ENCODE measurements around the gene CRADD. TPM values are rescaled to one million over a fixed set of nuclear protein-coding genes. Genes with fewer than 3 reads are reported as not detected.
"Not testable (repeated sequence)": the region's sequence is repeated elsewhere in the genome, so short reads cannot be mapped to it uniquely, and the experiment has no call there.

Gene CRADD
- total RNA-seq, 1 experiment from 2014 or later = 23.8 TPM

DNA sequence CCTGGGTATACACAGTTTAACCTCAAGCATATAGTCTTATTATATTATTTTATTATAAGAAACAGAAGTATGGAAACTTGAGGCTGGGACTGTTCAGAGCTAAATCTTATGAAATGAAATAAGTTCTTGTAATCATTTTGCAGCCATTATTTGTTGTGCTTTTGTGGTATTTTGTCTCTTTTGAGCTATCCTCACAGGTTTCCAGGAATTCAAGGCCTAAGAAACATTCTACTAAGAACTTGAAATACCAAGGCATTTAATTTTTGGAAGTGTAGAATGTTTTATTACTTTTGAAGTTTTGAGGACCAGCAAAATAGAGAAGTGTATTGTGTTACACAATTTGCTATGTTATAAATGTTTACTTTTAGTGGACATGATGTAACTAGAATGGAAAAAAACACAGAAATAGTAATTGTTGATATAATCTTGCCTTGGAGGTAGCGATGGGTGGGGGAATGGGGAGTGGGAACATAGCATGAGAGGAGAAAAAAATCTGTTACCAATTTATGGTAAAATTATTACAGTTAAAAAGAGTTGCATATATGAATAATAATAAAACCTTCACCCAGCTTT lies 81.7 kb downstream of the CRADD start:
- no peak for DNase-seq (ENCODE audit: low spot score)

DNA sequence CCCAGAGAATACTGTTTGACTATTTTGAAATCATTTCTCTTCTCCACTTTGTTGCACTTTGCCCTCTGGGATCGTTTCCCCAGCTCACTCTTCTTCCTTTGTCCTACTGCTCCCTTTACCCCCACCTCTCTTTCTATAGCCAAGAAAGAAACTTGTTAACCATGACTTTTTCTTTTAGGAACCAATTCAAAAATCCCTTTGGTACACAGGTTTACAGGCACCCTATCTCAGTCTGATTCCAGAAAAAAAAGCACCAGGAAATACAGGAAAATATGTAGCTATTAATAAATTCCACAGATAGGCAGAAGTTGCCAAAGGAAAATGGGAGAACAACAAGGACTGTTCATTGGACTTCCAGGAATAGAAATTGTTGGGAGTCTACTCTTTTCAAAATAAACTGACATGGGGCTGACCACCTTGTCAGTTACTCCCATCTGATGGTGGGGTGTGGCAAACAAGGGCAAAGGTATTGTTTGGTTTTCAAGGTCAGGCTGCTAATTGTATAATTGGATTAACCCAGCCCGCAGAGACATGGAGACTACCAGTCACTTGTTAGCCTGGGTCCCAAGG lies 82.4 kb downstream of the CRADD start:
- no peak for DNase-seq (ENCODE audit: low spot score)

DNA sequence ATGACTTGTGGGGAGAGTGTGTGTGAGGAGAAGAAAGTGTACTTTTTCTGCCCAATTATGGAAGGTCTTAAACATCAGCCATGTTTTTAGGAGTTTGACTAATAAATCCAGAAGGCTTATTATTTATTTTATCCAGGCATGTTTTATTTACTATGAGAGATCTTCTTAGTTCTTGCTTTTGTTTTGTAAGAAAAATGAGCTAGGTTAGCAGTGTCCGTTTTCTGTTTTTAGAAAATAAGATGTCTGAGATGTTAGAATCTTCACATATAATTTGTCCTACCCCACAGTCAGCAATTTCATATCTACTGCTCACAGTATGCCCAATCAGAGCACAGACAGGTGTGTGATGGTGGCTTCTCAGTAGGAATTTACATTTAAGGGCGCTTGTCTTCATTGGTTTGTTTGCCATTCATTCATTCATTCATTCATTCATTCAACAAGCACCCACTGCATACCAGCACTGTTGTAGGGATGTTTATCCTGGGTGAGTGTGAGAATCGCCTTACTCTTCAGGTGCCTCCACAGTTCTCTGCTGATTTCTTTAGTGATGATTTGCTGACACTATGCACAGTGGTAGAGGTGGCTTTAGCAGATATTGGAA lies 83.2 kb downstream of the CRADD start:
- no peak for DNase-seq (ENCODE audit: low spot score)

DNA sequence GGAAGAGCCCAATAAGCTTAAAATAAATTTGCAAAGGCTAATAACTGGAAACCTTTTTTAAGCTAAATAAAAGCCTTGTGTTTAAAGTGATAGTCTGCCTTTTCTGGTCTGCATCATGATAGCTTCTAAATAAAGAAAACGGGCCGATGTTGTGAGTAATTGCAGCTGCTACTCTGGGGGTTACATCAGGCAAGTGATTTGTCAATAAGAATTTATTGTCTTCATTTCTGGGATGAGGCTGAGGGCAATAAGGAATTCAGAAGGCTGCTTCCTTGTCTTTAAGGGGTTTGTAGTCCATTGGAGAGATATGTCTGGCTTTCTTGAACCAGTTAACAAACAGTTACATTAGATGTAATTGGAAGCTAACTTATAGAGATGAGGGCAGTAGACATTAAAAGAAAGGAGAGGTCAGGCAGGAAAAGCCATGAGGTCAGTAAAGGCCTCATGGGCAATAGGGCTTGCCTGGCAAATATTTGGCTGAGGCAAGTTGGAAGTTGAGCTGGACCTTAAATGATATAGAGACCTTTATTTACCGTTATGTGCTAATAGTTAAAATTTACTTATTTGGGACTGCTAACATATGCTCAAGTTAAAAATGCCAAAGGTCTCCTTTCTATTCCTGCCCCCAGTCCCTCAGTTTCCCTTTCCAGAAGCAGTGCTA lies 85.0 kb downstream of the CRADD start:
- DNase-seq (ENCODE audit: low spot score) = no peak

DNA sequence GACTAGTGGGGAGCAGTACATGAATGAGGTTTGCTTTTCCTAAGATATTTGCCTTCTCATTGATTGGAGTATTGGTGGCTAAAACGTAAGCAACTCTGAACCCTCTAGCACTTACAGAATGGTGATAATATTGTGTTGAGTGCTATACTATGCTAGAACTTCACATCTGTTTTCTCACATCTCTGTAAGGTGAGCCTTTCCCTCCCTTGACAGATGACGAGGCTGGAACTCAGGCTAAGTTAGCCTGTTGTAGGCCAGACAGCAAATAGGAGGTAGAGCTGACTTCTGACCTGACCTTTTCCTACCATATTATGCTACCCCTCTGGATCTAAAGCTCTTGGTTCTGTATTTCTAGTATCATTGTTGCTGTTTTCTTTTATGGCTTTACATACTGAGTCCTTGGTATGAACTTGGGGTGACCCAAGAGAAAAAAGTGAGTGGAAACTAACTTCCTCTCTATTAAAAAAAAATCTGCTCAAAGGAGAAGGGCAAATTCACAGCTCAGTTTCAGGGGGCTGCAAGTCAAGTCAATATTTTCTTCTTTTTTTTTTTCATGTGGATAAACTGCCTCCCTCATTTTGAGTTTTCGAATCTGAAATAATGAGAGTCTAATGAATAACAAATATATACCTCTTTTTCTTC lies 85.9 kb downstream of the CRADD start:
- no peak for DNase-seq (ENCODE audit: low spot score)

DNA sequence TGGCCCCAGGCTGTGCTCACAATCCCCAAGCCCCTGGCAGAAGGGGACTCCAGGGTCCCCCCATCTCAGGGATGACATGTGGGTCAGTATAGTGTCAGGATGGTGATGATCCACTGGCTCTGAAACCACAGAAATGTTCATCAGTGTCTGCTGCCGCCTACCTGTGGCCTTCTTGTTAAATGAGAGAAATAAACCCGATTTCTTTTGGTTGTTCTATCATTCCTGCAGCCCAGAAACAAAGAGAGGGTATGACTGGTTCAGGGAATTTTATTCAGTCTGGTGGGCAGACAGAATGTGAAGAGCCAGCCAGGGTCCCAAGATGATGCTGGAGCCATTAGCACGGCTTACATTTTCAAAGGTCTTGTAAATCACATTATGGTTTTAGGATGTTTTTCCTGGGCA lies 86.6 kb downstream of the CRADD start:
- no peak for DNase-seq (ENCODE audit: low spot score)

GRCh38 chr12:93766371-93766770 lies 89.2 kb downstream of the CRADD start:
- DNase-seq (ENCODE audit: low spot score) = no peak

DNA sequence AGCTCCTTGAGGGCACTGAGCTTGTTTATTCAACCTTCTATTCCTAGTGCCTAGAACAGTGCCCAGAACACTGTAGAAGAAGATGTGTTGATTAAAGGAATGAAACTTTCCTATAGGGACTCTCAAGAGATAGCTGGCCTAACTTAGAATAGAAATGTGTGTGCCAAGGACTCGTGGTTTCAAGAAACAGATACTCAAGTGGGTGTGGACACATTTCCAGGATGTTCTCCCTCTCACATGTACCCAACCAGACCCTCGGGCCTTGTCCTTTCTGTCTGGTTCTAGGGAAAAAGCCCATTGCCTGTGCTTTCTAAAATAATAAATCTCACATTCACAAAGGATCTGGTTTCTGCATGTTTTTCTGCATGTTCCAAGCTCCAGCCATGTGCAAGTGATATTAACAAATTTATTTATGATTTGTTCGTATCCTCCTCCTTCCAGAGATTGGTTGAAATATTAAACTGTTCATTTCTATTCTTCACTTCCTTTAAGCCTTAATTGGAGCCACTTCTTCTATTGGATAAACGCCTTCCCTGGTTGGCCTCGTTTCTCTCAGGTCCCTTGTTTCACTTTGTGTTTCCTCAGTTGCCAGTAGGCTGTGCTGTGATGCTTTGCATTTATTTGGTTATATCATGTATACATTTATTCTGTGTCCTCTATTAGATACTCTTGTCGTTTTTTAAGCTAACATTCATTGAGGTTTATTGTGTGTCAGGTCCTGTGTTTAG lies 89.8 kb downstream of the CRADD start:
- peak; percentile 52 for DNase-seq (ENCODE audit: low spot score)

GRCh38 chr12:93767524-93767863 lies 90.3 kb downstream of the CRADD start:
- no peak for DNase-seq (ENCODE audit: low spot score)

DNA sequence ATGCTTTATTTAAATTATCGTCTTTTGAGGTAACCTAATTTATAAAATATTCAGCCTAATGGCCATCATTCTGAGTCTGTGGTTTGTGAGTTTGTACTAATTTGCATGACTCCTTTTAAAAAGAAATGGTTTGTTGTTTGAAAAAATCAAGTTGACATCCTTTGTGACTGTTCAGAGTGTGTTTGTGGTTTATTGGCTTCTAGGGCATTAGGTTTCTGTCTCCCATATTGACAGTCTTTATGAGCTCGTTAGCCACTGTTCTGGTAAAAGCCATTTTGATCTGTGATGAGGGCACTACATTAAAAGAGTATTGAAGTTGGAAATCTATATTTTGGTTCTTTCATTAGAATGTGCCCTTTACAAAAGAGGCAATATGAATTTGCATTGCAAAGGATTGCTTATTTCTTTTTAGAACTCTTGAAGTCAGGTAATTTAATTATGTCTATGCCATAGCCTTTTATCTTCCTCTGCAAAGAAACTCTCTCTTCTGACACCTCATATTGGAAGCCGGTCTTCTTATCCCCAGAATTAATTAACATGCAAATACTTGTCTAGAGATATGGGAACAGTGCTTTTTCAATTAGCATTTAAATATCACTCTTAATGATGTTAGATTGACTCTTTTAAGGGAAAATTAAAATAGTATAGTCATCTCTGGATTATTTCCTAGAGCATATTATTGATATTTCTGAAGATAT lies 95.0 kb downstream of the CRADD start:
- DNase-seq (ENCODE audit: low spot score) = no peak

- DNase-seq (ENCODE audit: low spot score) = no peak
Measured at GRCh38 chr12:93773122-93773871, 96.1 kb downstream of the CRADD start.

DNA sequence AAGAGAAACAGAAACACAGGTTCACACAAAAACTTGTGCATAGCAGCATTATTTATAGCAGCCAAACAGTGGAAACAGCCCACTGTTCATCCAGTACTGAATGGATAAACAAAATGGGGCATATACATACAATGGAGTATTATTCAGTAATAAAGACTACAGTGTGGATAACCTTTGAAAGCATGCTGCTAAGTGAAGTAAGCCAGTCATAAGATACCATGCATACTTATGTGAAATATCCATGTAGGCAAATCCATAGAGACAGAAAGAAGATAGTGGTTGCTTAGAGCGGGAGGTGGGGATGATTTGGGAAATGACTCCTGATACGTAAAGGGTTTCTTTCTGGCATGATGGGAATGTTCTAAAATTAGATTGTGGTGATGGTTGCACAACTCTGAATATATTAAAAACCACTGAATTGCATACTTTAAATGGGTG lies 99.4 kb downstream of the CRADD start:
- no peak for DNase-seq (ENCODE audit: low spot score)

GRCh38 chr12:93777254-93777653 lies 100.1 kb downstream of the CRADD start:
- DNase-seq (ENCODE audit: low spot score) = no peak

- DNase-seq (ENCODE audit: low spot score) = peak; percentile 53
Measured at GRCh38 chr12:93778306-93778705, 101.1 kb downstream of the CRADD start.

DNA sequence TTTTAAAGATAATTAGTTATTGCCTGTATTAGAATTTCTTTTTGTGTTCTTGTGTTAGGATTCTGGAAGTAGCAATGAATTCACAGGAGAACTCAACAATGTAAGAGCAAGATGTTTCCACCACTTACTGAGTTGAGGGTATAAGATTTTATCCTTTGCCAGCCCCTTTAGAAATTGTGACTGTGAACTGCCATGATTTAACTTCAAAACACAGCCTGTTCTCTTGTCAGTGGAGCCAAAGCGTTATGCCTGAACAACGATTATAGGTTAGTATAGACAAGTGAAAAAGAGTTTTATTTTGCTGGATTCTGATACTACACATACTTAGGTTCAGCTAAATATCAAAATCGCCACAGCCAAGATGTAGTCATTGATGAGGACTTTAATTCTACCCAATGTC lies 101.6 kb downstream of the CRADD start:
- no peak for DNase-seq (ENCODE audit: low spot score)

DNA sequence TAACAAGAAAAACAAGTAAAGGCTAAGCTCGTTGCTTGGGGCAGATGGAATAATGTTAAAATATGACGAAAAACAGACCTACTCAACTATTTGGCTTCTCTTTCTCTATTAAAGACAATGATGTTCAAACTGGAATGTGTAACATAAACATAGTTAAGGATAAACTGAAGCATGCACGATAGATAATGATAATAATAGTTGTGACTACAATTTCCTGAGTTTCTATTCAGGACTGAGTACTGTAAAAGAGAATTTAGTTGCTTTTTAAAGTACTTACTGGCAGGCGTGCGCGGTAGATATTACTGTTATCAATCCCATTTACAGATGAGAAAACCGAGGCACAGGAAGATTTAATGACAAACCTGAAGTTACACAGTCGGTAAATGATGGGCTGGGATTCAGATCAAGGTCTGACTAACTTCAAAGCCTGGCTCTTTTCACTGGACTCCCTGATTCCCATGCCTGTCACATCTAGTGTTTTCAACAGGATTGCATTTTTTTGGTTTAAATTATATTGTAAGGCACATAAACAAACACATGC lies 103.0 kb downstream of the CRADD start:
- DNase-seq (ENCODE audit: low spot score) = no peak

- not testable (repeated sequence) for DNase-seq (ENCODE audit: low spot score)
Measured at GRCh38 chr12:93780886-93781285, 103.7 kb downstream of the CRADD start.

DNA sequence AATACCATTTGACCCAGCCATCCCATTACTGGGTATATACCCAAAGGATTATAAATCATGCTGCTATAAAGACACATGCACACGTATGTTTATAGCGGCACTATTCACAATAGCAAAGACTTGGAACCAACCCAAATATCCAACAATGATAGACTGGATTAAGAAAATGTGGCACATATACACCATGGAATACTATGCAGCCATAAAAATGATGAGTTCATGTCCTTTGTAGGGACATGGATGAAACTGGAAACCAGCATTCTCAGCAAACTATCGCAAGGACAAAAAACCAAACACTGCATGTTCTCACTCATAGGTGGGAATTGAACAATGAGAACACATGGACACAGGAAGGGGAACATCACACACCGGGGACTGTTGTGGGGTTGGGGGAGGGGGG lies 104.8 kb downstream of the CRADD start:
- not testable (repeated sequence) for DNase-seq (ENCODE audit: low spot score)

DNA sequence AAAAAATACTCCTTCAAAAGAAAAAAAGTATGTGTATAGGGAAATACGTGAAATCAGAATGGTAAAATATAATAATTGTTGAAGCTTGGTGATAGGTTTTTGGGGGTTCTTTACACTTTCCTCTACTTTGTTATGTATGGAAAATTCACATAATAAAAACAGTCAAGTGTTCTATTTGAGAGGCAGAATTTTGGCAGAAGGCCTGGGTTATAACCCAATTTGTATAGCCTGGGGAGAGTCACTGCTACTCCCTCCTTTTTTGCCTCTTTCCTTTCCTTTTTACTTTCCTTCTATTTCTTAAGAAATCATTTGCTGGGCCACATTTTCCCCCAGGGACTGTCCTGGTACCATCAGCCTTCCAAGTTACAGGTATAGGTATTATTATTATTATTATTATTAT lies 105.7 kb downstream of the CRADD start:
- no peak for DNase-seq (ENCODE audit: low spot score)

DNA sequence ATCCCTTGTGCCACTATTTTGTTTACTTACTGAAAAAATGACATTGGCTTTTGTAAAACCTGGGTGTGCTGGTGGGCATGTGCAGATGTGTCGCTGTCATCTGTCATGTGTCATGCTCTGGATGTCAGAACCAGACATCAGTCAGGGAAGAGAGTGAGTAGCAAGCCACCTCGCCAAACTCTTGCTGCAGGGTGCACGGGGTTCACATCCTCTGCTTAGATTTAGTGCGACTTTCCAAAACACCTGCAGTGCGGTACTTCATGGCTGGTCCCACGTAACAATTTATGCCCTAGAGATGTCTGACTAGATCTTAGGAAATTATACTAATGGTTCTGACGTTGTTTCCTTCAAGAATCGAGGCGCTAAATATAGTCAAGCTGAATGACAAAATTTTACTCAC lies 106.7 kb downstream of the CRADD start:
- no peak for DNase-seq (ENCODE audit: low spot score)
